HG03280 (cell line): ENCODE data around the gene ANP32B.
"Not testable (repeated sequence)": the region's sequence is repeated elsewhere in the genome, so short reads cannot be mapped to it uniquely, and the experiment has no call there.

Experiments used
- ATAC-seq: cut with Tn5 transposase; IDR thresholded peaks from one replicate; pipeline ENCODE4 v1.9.1; 2021; ENCODE audit warnings: mild to moderate bottlenecking, moderate library complexity; ENCODE audit not compliant: unreplicated experiment

ANP32B gene

DNA sequence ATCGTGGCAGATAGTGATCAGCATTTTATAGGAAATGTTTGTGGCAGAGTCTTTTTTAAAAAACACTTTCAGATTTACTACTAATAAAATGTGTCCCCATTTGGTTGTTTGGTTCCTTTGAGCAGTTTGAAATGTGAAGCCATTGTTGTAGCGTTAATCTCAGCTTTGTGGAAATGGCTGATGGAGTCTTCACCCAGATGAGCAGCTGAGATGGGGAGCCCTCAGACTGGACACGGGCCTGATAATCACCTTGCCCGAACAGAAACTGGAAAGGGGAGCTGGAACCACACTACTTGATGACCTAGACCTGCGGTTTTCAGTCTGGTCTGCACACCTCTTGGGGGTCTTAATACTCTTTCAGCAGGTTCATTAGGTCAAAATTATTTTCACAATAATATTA, 20.6 kb upstream of the ANP32B start:
- ATAC-seq: no peak

GRCh38 chr9:97963232-97963631, 19.9 kb upstream of the ANP32B start:
- no peak for ATAC-seq

GRCh38 chr9:97964901-97965300, 18.2 kb upstream of the ANP32B start:
- no peak for ATAC-seq

DNA sequence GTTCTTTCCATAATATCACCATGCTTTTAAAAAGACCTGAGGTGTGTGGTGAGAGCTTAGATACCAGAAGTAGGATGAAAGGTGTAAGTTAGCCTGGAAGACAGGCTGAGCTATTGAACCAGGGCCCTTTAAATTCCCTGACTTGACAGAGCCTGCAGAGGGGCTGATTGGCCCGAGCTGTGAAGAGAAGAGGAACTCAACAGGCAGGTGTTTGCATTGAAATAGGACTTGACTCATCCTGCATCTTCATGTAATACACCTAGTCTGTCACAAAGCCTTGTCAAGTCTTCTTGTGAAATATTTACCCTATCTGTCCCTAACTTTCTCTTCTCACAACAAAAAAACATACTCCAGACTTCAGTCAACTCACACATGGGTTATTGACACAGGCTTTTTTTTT, 16.6 kb upstream of the ANP32B start:
- ATAC-seq: no peak

- no peak for ATAC-seq
Observed at GRCh38 chr9:97969014-97969413, 14.1 kb upstream of the ANP32B start.

DNA sequence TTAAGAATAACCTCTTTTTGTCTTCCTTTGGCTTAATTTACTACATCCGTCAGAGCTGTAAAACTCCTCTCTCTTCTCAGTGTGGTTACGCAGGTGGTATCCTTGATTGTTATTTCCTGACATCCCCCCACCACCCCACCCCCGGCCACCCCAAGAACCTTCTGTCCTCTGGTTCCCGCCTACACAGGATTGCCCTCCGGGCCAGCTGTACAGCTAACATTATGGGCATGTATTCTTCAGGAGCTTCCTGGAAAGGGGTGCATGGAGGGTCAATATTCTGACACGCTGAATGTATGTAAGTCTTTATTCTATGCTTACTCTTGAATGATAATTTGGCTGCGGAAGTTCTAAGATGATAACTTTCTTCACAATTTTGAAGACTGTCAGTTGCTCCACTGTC, 13.0 kb upstream of the ANP32B start:
- no peak for ATAC-seq

- ATAC-seq: no peak
Observed at GRCh38 chr9:97972753-97973152, 10.4 kb upstream of the ANP32B start.

DNA sequence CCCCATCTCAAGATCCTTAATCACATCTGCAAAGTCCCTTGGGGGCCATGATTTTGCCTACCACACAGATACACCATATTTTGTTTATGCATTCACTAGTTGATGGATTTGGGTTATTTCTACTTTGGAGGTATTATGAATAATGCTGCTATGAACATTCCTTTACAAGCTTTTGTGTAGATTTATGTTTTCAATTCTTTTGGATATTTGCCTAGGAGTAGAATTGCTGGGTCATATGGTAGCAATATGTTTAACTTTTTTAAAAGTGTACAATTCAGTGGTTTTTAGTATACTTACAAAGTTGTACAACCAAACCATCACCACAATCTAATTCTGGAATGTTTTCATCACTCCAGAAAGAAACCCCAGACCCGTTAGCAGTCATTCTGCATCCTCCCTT, 7.8 kb upstream of the ANP32B start:
- no peak for ATAC-seq

DNA sequence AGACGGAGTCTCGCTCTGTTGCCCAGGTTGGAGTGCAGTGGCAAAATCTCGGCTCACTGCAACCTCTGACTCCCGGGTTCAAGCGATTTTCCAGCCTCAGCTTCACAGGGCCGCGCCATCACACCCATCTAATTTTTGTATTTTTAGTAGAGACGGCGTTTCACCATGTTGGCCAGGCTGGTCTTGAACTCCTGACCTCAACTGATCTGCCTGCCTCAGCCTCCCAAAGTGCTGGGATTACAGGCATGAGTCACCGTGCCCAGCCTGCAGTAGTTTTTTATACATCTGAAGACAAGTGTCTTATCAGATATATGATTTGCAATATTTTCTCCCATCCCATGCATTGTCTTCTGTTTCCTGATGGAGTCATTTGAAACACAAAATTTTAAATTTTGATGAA, 6.5 kb upstream of the ANP32B start:
- ATAC-seq: not testable (repeated sequence)

- ATAC-seq: no peak
Observed at GRCh38 chr9:97978371-97979130, 4.6 kb upstream of the ANP32B start.

GRCh38 chr9:97979788-97980478, 3.2 kb upstream of the ANP32B start:
- ATAC-seq: no peak

- no peak for ATAC-seq
Observed at GRCh38 chr9:97980479-97980803, 2.7 kb upstream of the ANP32B start.

DNA sequence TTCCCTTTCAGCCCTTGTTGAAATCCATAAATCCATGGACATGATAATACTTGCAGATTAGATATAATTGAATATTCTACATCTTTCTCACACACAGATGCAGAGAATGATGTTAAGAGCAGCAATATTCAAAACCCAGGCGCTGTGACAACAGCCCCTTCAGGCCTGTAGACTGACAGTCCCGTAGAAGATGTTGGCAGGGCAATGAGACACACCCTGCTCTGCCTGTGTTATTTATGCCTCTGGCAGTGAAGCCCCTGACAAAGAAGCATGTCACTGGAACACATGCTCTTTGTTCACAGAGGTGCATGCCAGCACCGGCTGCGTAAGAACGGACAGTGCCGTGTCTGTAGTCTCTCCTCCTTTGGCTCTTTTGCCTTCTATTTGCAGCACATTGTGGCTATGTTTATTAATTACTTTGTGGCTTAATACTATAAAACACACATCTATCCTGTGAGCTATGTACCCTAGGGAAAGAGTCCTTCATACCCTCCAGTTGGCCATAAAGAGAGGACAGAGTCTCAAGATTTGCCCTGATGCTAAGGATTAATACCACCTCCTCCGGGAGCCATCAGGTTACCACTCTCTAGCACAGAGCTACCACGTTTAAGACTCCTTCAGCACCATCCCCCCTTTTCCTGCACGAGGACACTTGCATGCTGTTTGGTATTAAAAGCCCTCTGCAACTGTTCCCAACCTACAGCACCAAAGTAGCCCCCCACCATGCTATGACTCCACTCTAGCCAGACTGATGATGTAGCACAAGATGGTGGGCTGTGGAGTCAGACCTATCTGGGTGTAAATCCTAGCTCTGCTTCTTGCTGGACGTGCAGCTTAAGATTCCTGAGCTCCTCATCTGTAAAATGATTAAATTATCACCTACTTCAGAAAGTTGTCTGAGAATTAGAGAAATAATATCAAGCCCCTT, 2.0 kb upstream of the ANP32B start:
- ATAC-seq: no peak

DNA sequence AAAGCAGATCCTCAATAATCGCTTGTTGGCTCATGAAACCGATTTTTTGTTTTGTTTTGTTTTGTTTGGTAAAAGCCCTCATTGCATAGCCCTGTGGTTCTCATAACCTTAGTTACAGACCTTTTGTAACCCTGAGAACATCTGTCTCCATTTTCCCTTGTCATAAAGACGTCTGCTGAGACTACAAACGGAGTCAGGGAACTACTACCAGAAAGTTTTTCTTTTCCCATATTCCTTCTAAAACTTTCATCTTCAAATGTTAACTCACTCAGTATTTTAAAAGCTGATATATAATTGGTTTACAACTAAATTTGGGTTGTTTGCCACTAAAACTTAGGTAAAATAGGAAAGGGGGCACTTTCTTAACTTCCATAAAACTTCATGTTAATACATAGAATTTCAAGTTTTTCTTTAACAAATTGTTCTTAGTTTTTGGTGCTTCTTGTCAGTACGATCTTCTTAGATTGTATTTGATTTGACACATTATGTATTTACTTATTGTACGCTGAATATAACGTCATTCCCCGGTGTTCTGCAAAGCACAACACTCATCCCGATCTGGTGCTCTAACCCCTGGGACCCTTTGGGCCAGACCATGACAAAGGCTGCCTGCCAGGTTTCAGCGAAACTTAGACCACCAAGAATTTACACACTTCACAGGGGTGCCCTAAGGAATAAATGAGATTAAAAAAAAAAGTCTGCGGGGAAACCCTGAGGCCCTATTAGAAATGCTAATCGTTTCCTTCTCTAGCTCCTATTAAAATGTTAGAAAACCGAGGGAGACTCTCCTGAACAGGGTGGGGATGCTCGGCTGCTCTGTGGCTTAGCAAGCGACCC, 1.1 kb upstream of the ANP32B start:
- ATAC-seq: no peak

- no peak for ATAC-seq
Observed at GRCh38 chr9:97983589-97984187, 547 bp downstream of the ANP32B start.

DNA sequence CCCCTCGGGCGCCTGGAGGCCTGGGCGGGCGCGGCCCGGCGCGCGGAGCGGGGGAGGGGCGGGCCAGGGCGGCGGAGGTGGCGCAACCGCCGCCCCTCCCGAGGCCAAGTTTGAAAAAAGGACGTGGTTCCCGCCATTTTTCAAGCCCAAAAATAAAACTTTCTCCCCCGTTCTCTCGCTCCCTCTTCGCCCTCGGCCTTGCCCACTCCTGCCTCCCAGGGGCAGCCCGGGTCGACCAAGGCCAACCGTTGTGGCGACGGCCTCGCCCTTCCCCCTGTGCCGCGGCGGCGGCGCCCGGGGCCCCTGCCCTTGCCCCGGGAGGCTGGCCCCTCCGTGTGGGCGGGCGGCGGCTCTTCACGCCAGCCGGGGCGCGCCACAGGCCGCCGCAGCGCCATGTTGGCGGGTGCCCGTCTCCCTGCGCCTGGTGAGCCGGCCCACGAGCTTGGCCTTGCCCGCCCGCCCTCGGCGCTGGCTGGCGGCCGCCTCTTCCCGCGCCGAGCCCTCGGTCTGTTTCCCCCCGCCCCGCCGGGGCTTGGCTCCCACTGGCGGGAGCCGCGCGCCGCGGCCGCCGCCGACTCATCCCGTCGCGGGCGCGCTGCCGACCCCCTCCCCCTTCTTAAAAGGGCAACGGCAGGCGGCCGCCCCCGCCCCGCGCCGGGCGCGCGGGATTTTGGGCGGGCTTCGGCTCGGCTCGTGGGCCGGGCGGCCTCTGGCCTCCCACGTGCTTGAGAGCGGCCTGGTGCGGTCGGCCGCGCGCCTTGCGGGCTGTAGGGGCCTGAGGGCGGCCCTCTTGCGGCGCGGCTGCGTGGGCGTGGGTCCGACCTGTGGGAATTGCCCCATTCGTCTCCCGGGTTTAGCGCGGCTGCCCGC, 1.3 kb downstream of the ANP32B start:
- peak; percentile 33 for ATAC-seq

DNA sequence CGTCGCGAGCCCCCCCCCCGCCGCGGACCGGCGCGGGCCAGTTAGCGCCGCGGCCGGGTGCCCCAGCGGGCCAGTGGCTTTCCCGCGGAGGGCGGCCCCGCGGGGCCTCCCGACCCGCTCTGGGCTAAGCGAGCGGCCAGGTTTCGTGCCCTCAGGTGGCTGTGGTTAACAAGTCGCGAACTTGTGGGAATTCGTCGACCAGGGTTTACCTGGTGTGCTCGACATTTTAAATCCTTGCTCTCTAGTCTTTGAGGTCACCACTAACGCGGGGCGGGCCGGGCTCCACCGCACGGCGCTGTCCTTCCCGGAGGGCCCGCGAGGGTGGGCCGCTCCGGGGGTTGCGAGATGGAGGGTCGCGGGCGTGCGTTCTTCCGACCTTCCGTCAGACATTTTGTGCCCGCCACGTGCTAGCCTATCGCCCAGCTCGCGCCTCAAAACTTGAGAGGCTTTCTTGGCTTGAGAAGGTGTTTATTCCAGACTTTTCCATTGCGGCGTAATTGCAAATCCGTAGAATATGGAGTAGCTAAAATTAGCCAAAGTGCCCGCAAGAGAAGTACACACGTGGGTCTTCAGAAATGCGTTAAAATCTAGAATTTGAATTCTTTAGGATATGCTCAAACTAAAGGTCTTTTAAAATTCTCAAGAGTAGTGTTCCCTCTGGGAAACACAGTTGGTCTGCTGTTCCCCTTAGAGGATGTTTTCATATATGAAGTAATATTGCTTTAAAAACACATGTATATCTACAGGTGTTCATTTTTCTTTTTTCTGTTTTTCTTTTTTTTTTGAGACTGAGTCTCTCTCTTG, 2.1 kb downstream of the ANP32B start:
- no peak for ATAC-seq

GRCh38 chr9:97987487-97987886, 4.3 kb downstream of the ANP32B start:
- no peak for ATAC-seq

DNA sequence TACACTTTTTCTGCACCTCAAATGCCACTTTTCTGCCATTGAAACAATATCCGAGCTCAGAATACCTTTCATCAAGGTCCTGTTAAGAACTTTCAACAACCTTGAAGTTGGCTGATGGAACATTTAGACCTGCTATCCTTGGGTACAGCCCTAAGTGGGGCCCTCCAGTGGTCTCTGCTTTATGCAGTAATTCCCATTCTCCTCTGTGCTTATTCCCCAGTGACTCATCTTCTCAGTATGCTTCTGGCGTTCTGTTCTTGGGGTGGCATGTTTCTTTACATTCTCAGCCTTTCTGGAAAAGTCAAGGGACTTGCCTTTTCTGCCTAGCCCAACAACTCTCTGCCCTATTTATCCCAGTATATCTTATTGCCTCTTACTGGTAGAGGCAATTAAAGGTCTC, 7.1 kb downstream of the ANP32B start:
- ATAC-seq: no peak
